ENCODE measurements around the gene CENPP. TPM values are rescaled to one million over a fixed set of nuclear protein-coding genes. Genes with fewer than 3 reads are reported as not detected.

The CENPP gene
- total RNA-seq, 1 donor from 2014 or later: 1.9 TPM

GRCh38 chr9:92483627-92484545 lies 158.1 kb downstream of the CENPP start:
- Histone ChIP-seq H4K20me1 (ENCODE audit: insufficient read depth, low read length) (no peaks in the 10 kb centered on the region), H2AFZ (ENCODE audit: low read depth, low read length) (no peak overlapping the region), H3K9ac (ENCODE audit: low read length) (no peak overlapping the region), H3K4me3 (ENCODE audit: insufficient read depth, low read depth, low read length) (no peak overlapping the region), H3K4me2 (ENCODE audit: low read length) (peak overlapping the region; percentile 20), H3K36me3 (ENCODE audit: insufficient read depth, low read length) (no peaks in the 10 kb centered on the region), H3K4me1 (ENCODE audit: insufficient read depth, low read length) (peaks cover 24% of the 10 kb centered on the region), H3K27ac (ENCODE audit: low read depth, low read length) (no peak overlapping the region), H3K79me2 (ENCODE audit: insufficient read depth, low read length) (no peaks in the 10 kb centered on the region), H3K27me3 (ENCODE audit: insufficient read depth, low read length) (no peaks in the 10 kb centered on the region), H3K9me3 (ENCODE audit: insufficient read depth, low read depth, low read length) (no peaks in the 10 kb centered on the region)
- Mint-ChIP-seq H3K4me3 (ENCODE audit: unreplicated experiment) (no peak overlapping the region), H3K27me3 (ENCODE audit: low read depth, unreplicated experiment) (no peaks in the 10 kb centered on the region), H3K27ac (ENCODE audit: unreplicated experiment) (no peak overlapping the region), H3K36me3 (ENCODE audit: low read depth, unreplicated experiment) (no peaks in the 10 kb centered on the region), H3K4me1 (ENCODE audit: low read depth, unreplicated experiment) (peaks cover 11% of the 10 kb centered on the region), H3K9me3 (ENCODE audit: unreplicated experiment) (no peaks in the 10 kb centered on the region)
- FAIRE-seq: peak; percentile 17
- DNase-seq (ENCODE audit: low read depth): no peak
- TF ChIP-seq CTCF (IDR thresholded peaks at IDR 0.05; ENCODE audit: insufficient read depth, low read depth, low read length) (no peak), EZH2 (IDR thresholded peaks at IDR 0.05; ENCODE audit: insufficient read depth, low read length) (no peak)

GRCh38 chr9:92484563-92484962 lies 158.8 kb downstream of the CENPP start:
- TF ChIP-seq EZH2 (IDR thresholded peaks at IDR 0.05; ENCODE audit: insufficient read depth, low read length) (no peak), CTCF (IDR thresholded peaks at IDR 0.05; ENCODE audit: insufficient read depth, low read depth, low read length) (no peak)
- Mint-ChIP-seq H3K4me1 (ENCODE audit: low read depth, unreplicated experiment) (peaks cover 17% of the 10 kb centered on the region), H3K27me3 (ENCODE audit: low read depth, unreplicated experiment) (no peaks in the 10 kb centered on the region), H3K9me3 (ENCODE audit: unreplicated experiment) (no peaks in the 10 kb centered on the region), H3K27ac (ENCODE audit: unreplicated experiment) (no peak overlapping the region), H3K4me3 (ENCODE audit: unreplicated experiment) (no peak overlapping the region), H3K36me3 (ENCODE audit: low read depth, unreplicated experiment) (no peaks in the 10 kb centered on the region)
- Histone ChIP-seq H3K9me3 (ENCODE audit: insufficient read depth, low read depth, low read length) (no peaks in the 10 kb centered on the region), H3K4me1 (ENCODE audit: insufficient read depth, low read length) (peaks cover 31% of the 10 kb centered on the region), H3K9ac (ENCODE audit: low read length) (no peak overlapping the region), H3K36me3 (ENCODE audit: insufficient read depth, low read length) (no peaks in the 10 kb centered on the region), H2AFZ (ENCODE audit: low read depth, low read length) (no peak overlapping the region), H3K79me2 (ENCODE audit: insufficient read depth, low read length) (no peaks in the 10 kb centered on the region), H3K4me2 (ENCODE audit: low read length) (no peak overlapping the region), H4K20me1 (ENCODE audit: insufficient read depth, low read length) (no peaks in the 10 kb centered on the region), H3K4me3 (ENCODE audit: insufficient read depth, low read depth, low read length) (no peak overlapping the region), H3K27me3 (ENCODE audit: insufficient read depth, low read length) (no peaks in the 10 kb centered on the region), H3K27ac (ENCODE audit: low read depth, low read length) (no peak overlapping the region)
- DNase-seq (ENCODE audit: low read depth): no peak
- no peak for FAIRE-seq

- H3K9me3 Mint-ChIP-seq (ENCODE audit: unreplicated experiment): no peaks in the 10 kb centered on the region
- H3K36me3 ChIP-seq (ENCODE audit: insufficient read depth, low read length): no peaks in the 10 kb centered on the region
- no peaks in the 10 kb centered on the region for H3K27me3 ChIP-seq (ENCODE audit: insufficient read depth, low read length)
- FAIRE-seq (no peak), DNase-seq (ENCODE audit: low read depth) (no peak)
- no peaks in the 10 kb centered on the region for H3K36me3 Mint-ChIP-seq (ENCODE audit: low read depth, unreplicated experiment)
- no peak overlapping the region for H2AFZ ChIP-seq (ENCODE audit: low read depth, low read length)
- H4K20me1 ChIP-seq (ENCODE audit: insufficient read depth, low read length): no peaks in the 10 kb centered on the region
- H3K4me1 Mint-ChIP-seq (ENCODE audit: low read depth, unreplicated experiment): peaks cover 16% of the 10 kb centered on the region
- H3K27ac Mint-ChIP-seq (ENCODE audit: unreplicated experiment): no peak overlapping the region
- no peak overlapping the region for H3K9ac ChIP-seq (ENCODE audit: low read length)
- H3K4me3 Mint-ChIP-seq (ENCODE audit: unreplicated experiment): no peak overlapping the region
- peaks cover 18% of the 10 kb centered on the region for H3K4me1 ChIP-seq (ENCODE audit: insufficient read depth, low read length)
- no peaks in the 10 kb centered on the region for H3K79me2 ChIP-seq (ENCODE audit: insufficient read depth, low read length)
- no peaks in the 10 kb centered on the region for H3K9me3 ChIP-seq (ENCODE audit: insufficient read depth, low read depth, low read length)
- TF ChIP-seq CTCF (IDR thresholded peaks at IDR 0.05; ENCODE audit: insufficient read depth, low read depth, low read length) (no peak), EZH2 (IDR thresholded peaks at IDR 0.05; ENCODE audit: insufficient read depth, low read length) (no peak)
- no peak overlapping the region for H3K4me3 ChIP-seq (ENCODE audit: insufficient read depth, low read depth, low read length)
- no peaks in the 10 kb centered on the region for H3K27me3 Mint-ChIP-seq (ENCODE audit: low read depth, unreplicated experiment)
- H3K4me2 ChIP-seq (ENCODE audit: low read length): no peak overlapping the region
- no peak overlapping the region for H3K27ac ChIP-seq (ENCODE audit: low read depth, low read length)
Observed at GRCh38 chr9:92486371-92486770, 160.6 kb downstream of the CENPP start.

Measured in astrocyte (in vitro differentiated cells and primary cell).